Fibroblast of pulmonary artery (primary cell): ENCODE results near the gene FURIN.
"Not testable (repeated sequence)": the region's sequence is repeated elsewhere in the genome, so short reads cannot be mapped to it uniquely, and the experiment has no call there.

Experiments used
- DNase-seq: peaks from one replicate; pipeline ENCODE4 v3.0.0-alpha.2; 2010; ENCODE audit warnings: low read depth
- H3K4me3 ChIP-seq: replicated peaks from 2 replicates; pipeline ENCODE4 v1.5.1; 2011; ENCODE audit warnings: low read depth, mild to moderate bottlenecking, control low read depth, low read length, moderate library complexity
- CTCF ChIP-seq: IDR thresholded peaks from 2 replicates; pipeline ENCODE4 v1.5.1; 2011; ENCODE audit warnings: mild to moderate bottlenecking, control low read depth, low read length, inconsistent platforms; ENCODE audit errors: missing control alignments

The FURIN gene

GRCh38 chr15:90870354-90871138 is 2.2 kb downstream of the FURIN start:
- TF ChIP-seq CTCF, result no peak
- peak; percentile 37 for DNase-seq
- H3K4me3 ChIP-seq, result peak overlapping the region; percentile 74

- DNase-seq, result no peak
- H3K4me3 ChIP-seq, result peak overlapping the region; percentile 74
Measured at GRCh38 chr15:90871139-90871715, 2.8 kb downstream of the FURIN start.

GRCh38 chr15:90871716-90872485 is 3.5 kb downstream of the FURIN start:
- H3K4me3 ChIP-seq, result peak overlapping the region; percentile 74
- DNase-seq, result no peak

More at GRCh38 chr15:90871139-90871715, 2.8 kb downstream of the FURIN start:
- TF ChIP-seq CTCF, result no peak

GRCh38 chr15:90872486-90873184 is 4.2 kb downstream of the FURIN start:
- DNase-seq, result peak; percentile 74
- H3K4me3 ChIP-seq, result peak overlapping the region; percentile 74
- TF ChIP-seq CTCF, result no peak

More at GRCh38 chr15:90871716-90872485, 3.5 kb downstream of the FURIN start:
- no peak for TF ChIP-seq CTCF

GRCh38 chr15:90873488-90873997 is 5.2 kb downstream of the FURIN start:
- DNase-seq, result no peak
- peak overlapping the region; percentile 74 for H3K4me3 ChIP-seq
- TF ChIP-seq CTCF, result no peak

- no peak for TF ChIP-seq CTCF
- H3K4me3 ChIP-seq, result peak overlapping the region; percentile 12
- DNase-seq, result no peak
Measured at GRCh38 chr15:90873998-90874605, 5.7 kb downstream of the FURIN start.

- H3K4me3 ChIP-seq, result not testable (repeated sequence)
Measured at GRCh38 chr15:90874986-90875385, 6.6 kb downstream of the FURIN start.

More at GRCh38 chr15:90874986-90875385, 6.6 kb downstream of the FURIN start:
- not testable (repeated sequence) for DNase-seq
